Natural killer cell (primary cell): Measurements from ENCODE around the gene RESP18. TPM values are rescaled to one million over a fixed set of nuclear protein-coding genes. Genes with fewer than 3 reads are reported as not detected.

ENCODE experiments used
- ATAC-seq, 3 donors: fragments of 150-1000 bp in 2 of 3; fragments of 200-7000 bp in 1 of 3; cut with Tn5 transposase; 1 replicate in 1 of 3; 2 replicates in 2 of 3; pipeline ENCODE4 v1.10.0; 2021; ENCODE audit warnings: mild to moderate bottlenecking in 2 of 3, moderate library complexity in 2 of 3
- DNase-seq, 2 donors: peaks; one replicate each; pipeline versions ENCODE4 v3.0.0 to v3.0.0-alpha.2; 2013 to 2021; ENCODE audit warnings: mixed read lengths in 1 of 2
- H3K27ac ChIP-seq: one replicate; pipeline ENCODE4 v1.5.1; 2013; ENCODE audit warnings: mild to moderate bottlenecking, low read length
- H3K27me3 ChIP-seq: one replicate; pipeline ENCODE4 v1.6.1; 2013; ENCODE audit warnings: low read length; ENCODE audit not compliant: control insufficient read depth, insufficient read depth
- H3K36me3 ChIP-seq: one replicate; pipeline ENCODE4 v1.6.1; 2013; ENCODE audit warnings: low read length; ENCODE audit not compliant: control insufficient read depth, insufficient read depth
- H3K4me1 ChIP-seq: one replicate; pipeline ENCODE4 v1.6.1; 2013; ENCODE audit warnings: low read length; ENCODE audit not compliant: control insufficient read depth, insufficient read depth
- H3K4me3 ChIP-seq: one replicate; pipeline ENCODE4 v1.5.1; 2013; ENCODE audit warnings: low read length
- H3K9me3 ChIP-seq: one replicate; pipeline ENCODE4 v1.6.1; 2013; ENCODE audit warnings: low read length; ENCODE audit not compliant: control insufficient read depth, insufficient read depth
- H3K27ac Mint-ChIP-seq, 2 donors: one replicate each; pipeline ENCODE4 v1.8.0; 2022; ENCODE audit warnings: mild to moderate bottlenecking in 2 of 2, mixed read lengths in 2 of 2, moderate library complexity in 1 of 2
- H3K27me3 Mint-ChIP-seq, 2 donors: one replicate each; pipeline ENCODE4 v1.8.0; 2022; ENCODE audit warnings: low read depth in 2 of 2, mixed read lengths in 2 of 2
- H3K36me3 Mint-ChIP-seq: one replicate; pipeline ENCODE4 v1.8.0; 2022; ENCODE audit warnings: mixed read lengths
- H3K4me1 Mint-ChIP-seq, 2 donors: one replicate each; pipeline ENCODE4 v1.8.0; 2022; ENCODE audit warnings: mixed read lengths in 2 of 2
- H3K4me3 Mint-ChIP-seq: one replicate; pipeline ENCODE4 v1.8.0; 2022; ENCODE audit warnings: mild to moderate bottlenecking, moderate library complexity, mixed read lengths
- H3K9me3 Mint-ChIP-seq, 2 donors: one replicate each; pipeline ENCODE4 v1.8.0; 2022; ENCODE audit warnings: mixed read lengths in 2 of 2
- WGBS: methylation state at CpG from one replicate; pipeline ENCODE4 v1.1.7; 2013; ENCODE audit warnings: missing lambda C conversion rate; ENCODE audit not compliant: insufficient coverage; 5-methylcytosine and 5-hydroxymethylcytosine counted together
- intact Hi-C: fragments of 100-400 bp; cut with micrococcal nuclease; formaldehyde crosslinking; loops from one replicate; pipeline ENCODE4 v1.14.2; 2022
- total RNA-seq, 4 donors: library from RNA; stranded (reverse); fragments of 120-200 nt in 1 of 4; gene quantifications; one replicate each; pipeline versions ENCODE4 v1.2.3 to v1.2.4, GENCODE V29; 2013 to 2022
- TF ChIP-seq, protein P1 (sequence below): fragments of 200-600 bp; IDR thresholded peaks from one replicate; pipeline ENCODE4 v1.8.0; 2022; ENCODE audit warnings: antibody characterized with exemption

The RESP18 gene
- total RNA-seq, 3 donors from 2014 or later (not counting 1 experiment from before 2014, with no cell fraction given): not detected

DNA sequence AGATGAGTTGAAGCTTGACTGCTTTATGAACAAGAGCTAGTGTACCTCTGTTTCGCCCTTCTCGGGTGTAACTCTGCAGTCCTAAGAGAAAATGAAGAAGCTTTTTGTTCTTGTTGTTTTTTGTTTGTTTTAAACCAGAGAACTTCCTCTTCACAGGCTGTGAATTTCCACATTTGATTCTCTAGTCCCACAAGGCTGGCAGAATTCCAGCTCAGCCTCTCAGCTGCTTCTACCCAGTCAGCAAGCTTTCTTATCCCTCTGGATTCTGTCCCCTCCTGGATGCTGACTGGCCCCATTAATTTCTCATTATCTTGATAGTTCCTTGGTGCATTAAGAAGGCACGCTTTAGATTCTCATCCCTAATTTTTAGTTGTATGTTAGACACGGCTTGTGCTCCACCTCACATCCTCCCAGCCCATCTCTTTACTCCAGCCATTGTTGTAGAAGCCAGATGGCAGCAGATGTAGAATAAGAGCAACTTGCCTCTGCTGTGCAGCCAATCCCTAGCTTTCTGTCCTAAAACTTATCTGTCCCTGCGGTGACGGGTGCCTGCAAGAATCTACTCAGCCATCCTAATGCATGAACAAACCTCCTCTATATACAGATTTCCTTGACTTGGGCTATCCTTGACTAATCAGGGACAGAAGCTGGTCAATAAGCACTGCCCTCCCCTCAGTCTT lies 12.3 kb upstream of the RESP18 start:
- Mint-ChIP-seq H3K4me3 (no peak overlapping the region), H3K36me3 (no peaks in the 10 kb centered on the region)
- WGBS: 51% methylated on average over 6 of the region's 6 CpGs

DNA sequence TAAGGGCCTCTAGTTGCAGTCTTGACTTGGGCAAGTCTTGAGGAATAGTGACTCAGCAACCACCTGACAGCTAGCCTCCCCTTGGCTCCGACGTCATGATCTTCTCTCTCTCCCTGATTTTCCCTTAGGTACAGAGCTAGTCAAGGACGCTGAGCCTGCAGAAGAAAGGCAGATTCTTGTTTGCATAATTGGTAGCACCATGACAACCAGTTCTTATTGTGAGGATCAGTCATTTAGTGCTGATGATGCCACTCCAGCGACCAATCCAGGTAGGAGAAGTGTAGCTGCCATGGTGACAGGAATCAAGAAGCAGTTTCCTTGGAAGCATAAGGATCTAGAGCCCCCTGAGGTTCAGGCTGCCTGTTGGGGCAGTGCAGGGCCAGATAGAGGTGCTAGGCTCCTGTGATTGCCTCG lies 2.8 kb upstream of the RESP18 start:
- no peak for DNase-seq

More for the DNA sequence above, 12.3 kb upstream of the RESP18 start:
- no peak overlapping the region for H3K27ac ChIP-seq
- H3K9me3 ChIP-seq: no peaks in the 10 kb centered on the region
- H3K4me1 ChIP-seq: no peaks in the 10 kb centered on the region
- Mint-ChIP-seq H3K27me3 (peaks cover 17 to 50% of the 10 kb centered on the region in 2 donors), H3K9me3 (no peaks in the 10 kb centered on the region), H3K27ac (no peak overlapping the region), H3K4me1 (no peaks in the 10 kb centered on the region)
- H3K36me3 ChIP-seq: no peaks in the 10 kb centered on the region
- DNase-seq (no peak), ATAC-seq (no peak)
- intact Hi-C loops: no loop called here
- H3K27me3 ChIP-seq: no peaks in the 10 kb centered on the region
- TF ChIP-seq, protein P1, sequence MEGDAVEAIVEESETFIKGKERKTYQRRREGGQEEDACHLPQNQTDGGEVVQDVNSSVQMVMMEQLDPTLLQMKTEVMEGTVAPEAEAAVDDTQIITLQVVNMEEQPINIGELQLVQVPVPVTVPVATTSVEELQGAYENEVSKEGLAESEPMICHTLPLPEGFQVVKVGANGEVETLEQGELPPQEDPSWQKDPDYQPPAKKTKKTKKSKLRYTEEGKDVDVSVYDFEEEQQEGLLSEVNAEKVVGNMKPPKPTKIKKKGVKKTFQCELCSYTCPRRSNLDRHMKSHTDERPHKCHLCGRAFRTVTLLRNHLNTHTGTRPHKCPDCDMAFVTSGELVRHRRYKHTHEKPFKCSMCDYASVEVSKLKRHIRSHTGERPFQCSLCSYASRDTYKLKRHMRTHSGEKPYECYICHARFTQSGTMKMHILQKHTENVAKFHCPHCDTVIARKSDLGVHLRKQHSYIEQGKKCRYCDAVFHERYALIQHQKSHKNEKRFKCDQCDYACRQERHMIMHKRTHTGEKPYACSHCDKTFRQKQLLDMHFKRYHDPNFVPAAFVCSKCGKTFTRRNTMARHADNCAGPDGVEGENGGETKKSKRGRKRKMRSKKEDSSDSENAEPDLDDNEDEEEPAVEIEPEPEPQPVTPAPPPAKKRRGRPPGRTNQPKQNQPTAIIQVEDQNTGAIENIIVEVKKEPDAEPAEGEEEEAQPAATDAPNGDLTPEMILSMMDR: no peak
- H3K4me3 ChIP-seq: no peak overlapping the region

DNA sequence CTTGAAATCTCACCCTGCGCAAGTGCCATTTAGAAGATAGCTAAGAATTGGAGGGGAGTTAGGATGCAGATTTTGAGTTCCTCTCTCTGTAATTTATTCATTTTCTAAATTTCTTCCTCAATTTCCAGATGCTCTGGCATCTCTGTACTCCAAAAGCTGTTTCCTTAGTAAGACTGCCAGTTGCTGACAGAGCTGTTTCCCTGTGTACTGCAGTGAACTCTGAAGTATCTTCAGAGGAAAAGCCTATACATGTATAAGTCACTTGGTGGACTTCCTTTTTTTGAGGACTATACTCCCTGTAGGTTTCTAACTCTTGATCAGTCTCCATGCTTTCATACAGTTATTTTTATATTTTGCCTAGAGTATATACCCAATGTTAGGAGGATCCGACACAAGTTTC lies 1.5 kb upstream of the RESP18 start:
- Histone ChIP-seq H3K36me3 (no peaks in the 10 kb centered on the region), H3K9me3 (peaks cover 2% of the 10 kb centered on the region), H3K4me3 (no peak overlapping the region), H3K4me1 (no peaks in the 10 kb centered on the region), H3K27ac (no peak overlapping the region), H3K27me3 (peaks cover 26% of the 10 kb centered on the region)
- ATAC-seq: no peak
- Mint-ChIP-seq H3K4me1 (no peaks in the 10 kb centered on the region), H3K27me3 (peaks cover 56 to 87% of the 10 kb centered on the region in 2 donors), H3K27ac (no peak overlapping the region), H3K36me3 (peaks cover 14% of the 10 kb centered on the region), H3K9me3 (peaks cover 6% of the 10 kb centered on the region in 2 donors), H3K4me3 (no peak overlapping the region)
- no peak for DNase-seq
- WGBS: no CpG with 5 or more reads among the region's 2 CpGs
- TF ChIP-seq, protein P1: no peak
- intact Hi-C loops: no loop called here

More for the DNA sequence above, 2.8 kb upstream of the RESP18 start:
- no peaks in the 10 kb centered on the region for H3K36me3 ChIP-seq
- TF ChIP-seq, protein P1: no peak
- intact Hi-C loops: no loop called here
- 52% methylated on average over 5 of the region's 5 CpGs for WGBS
- H3K4me1 ChIP-seq: no peaks in the 10 kb centered on the region
- H3K27ac ChIP-seq: no peak overlapping the region
- no peaks in the 10 kb centered on the region for H3K4me1 Mint-ChIP-seq
- peaks cover 2% of the 10 kb centered on the region for H3K9me3 ChIP-seq
- ATAC-seq: no peak
- peaks cover 48 to 87% of the 10 kb centered on the region in 2 donors for H3K27me3 Mint-ChIP-seq
- peaks cover 6% of the 10 kb centered on the region in 2 donors for H3K9me3 Mint-ChIP-seq
- no peak overlapping the region for H3K4me3 Mint-ChIP-seq
- H3K27me3 ChIP-seq: peaks cover 22% of the 10 kb centered on the region
- H3K27ac Mint-ChIP-seq: no peak overlapping the region
- H3K4me3 ChIP-seq: no peak overlapping the region
- peaks cover 14% of the 10 kb centered on the region for H3K36me3 Mint-ChIP-seq
